Measurements from ENCODE around the gene TEKT2. TPM values are rescaled to one million over a fixed set of nuclear protein-coding genes. Genes with fewer than 3 reads are reported as not detected.
A peak's percentile ranks its signal among the peaks of the same experiment; 100 is the strongest.

Gene TEKT2
- total and polyA plus RNA-seq, 2 of the 4 experiments (the other 2 are of a cell fraction): 0.18 TPM; not detected in 1

DNA sequence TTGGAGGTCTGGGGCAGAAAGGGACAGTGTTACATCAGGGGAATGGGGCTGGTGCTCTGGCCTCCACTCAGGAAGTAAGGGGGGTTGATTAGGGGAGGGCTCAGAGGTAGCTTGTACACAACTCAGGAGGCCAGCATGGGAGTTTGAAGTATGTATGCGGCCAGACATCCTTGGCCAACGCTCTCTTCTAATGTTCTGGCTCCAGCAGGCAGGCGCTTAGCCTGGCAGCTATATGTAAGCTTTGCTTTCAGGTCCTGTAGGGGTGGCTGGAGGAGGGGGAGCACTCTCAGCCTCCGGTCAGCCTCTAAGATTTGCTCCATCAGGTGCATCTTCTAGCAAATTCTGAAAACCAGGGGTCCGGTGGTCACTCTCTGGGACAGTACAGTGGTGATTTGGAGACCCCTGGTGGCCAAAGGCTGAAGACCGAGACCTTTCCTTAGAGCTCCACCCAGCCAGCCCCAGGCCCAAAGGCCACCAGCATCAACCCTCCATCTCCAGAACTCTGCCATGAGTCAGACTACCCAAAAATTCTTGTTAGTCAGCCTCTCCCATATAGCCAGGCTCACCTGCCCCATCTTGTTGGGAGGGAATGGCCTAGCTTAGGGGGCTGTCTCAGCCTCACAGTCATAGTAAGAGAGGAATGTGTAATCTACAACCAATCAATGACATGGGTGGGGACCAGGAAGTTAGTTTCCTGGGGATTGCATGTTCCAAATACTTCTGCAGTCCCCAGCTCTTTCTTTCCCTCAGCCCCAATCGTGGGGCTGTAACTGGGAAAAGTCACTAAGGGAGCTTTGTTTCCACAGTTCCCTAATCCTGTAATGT lies 50.8 kb downstream of the TEKT2 start:
- no peak overlapping the region for H3K4me3 ChIP-seq (ENCODE audit: insufficient read depth, low read depth, low read length)
- 0 out of 3 replicates have a peak overlapping the region, but pooled peaks have one; percentile 54 for H2BK15ac ChIP-seq (ENCODE audit: low read depth, low read length)
- 0 out of 2 replicates have a peak overlapping the region, but pooled peaks have one; percentile 28 for H3K14ac ChIP-seq (replicated peaks; ENCODE audit: low read depth, low read length)
- no peak overlapping the region for H3K9ac ChIP-seq (ENCODE audit: low read depth, low read length)
- WGBS, 2 experiments (ENCODE audit: extremely low coverage in 2 of 2, insufficient read length in 1 of 2): 0% methylated on average over 1 of the region's 7 CpGs; no CpG with 5 or more reads in 1 of the 2 experiments
- no peaks in the 10 kb centered on the region for H3K9me3 ChIP-seq (ENCODE audit: control insufficient read depth, insufficient read depth, low read length)
- peaks cover 17% of the 10 kb centered on the region for H3K36me3 ChIP-seq (ENCODE audit: control insufficient read depth, insufficient read depth, low read length)
- ChIA-PET CTCF (interaction anchor here (0.5 to 4.7 kb wide), 17 partner anchors 12 to 202 kb away, joined by 3 to 21 read pairs (median 4); partner anchors contain the start of gene TRAPPC3), POLR2A (ENCODE audit: unreplicated experiment) (no interaction called here)
- peaks cover 35% of the 10 kb centered on the region for H3K9me1 ChIP-seq (ENCODE audit: insufficient read depth, low read length)
- no peak overlapping the region for H3K56ac ChIP-seq (ENCODE audit: extremely low read depth, insufficient read depth, low read length)
- peak overlapping the region; percentile 74 for H2AK9ac ChIP-seq (replicated peaks; ENCODE audit: low read depth, low read length, poor library complexity)
- H3K4ac ChIP-seq (ENCODE audit: low read depth, low read length): peak overlapping the region; percentile 85
- dilution Hi-C loops (cut with HindIII; ENCODE audit: low sequenced_read_pairs, unreplicated experiment): no loop called here
- in situ Hi-C loops (cut with MboI; ENCODE audit: low sequenced_read_pairs): no loop called here
- no peak overlapping the region for H3K18ac ChIP-seq (ENCODE audit: low read depth, low read length)
- H3K79me1 ChIP-seq (ENCODE audit: low read depth in 1 of 2, low read length in 2 of 2): peaks cover 11 to 34% of the 10 kb centered on the region in 2 experiments; a peak in 3 of 4 replicates
- peak overlapping the region; percentile 44; the same call in 1 of the 2 replicates for H2BK120ac ChIP-seq (ENCODE audit: low read depth, low read length)
- no TSS peak for BruUV-seq (replicated peaks)
- peaks cover 26% of the 10 kb centered on the region for H3K4me1 ChIP-seq (ENCODE audit: control insufficient read depth, insufficient read depth, low read length)
- H3K23ac ChIP-seq (ENCODE audit: low read depth, low read length): no peak overlapping the region
- H2AK5ac ChIP-seq (ENCODE audit: low read depth, low read length): peak overlapping the region; percentile 74
- DNase-seq: peak; percentile 38
- no peak overlapping the region for H2BK5ac ChIP-seq (ENCODE audit: low read depth, low read length, poor library complexity, severe bottlenecking)
- H2BK20ac ChIP-seq (ENCODE audit: low read depth, low read length): peak overlapping the region; percentile 57; the same call in 1 of the 2 replicates
- H4K5ac ChIP-seq (ENCODE audit: low read depth, low read length): no peak overlapping the region
- no peak overlapping the region; the same call in 1 of the 2 replicates for H4K91ac ChIP-seq (ENCODE audit: insufficient read depth, low read depth, low read length)
- H3K27me3 ChIP-seq (ENCODE audit: control insufficient read depth, insufficient read depth, low read length): no peaks in the 10 kb centered on the region
- peak; percentile 40 for ATAC-seq (ENCODE audit: low read depth)
- intact Hi-C loops (cut with micrococcal nuclease): loop anchor here (1.0 kb wide), 1 partner anchor 35 kb away; no protein-coding TSS in a partner anchor
- no peaks in the 10 kb centered on the region for H4K20me1 ChIP-seq (ENCODE audit: insufficient read depth, low read length)
- H3K27ac ChIP-seq (ENCODE audit: insufficient read depth, low read length): no peak overlapping the region
- H2AFZ ChIP-seq (replicated peaks; ENCODE audit: low read length, poor library complexity): peak overlapping the region; percentile 70
- no peak overlapping the region for H3K4me2 ChIP-seq (ENCODE audit: low read depth, low read length)
- TF ChIP-seq MAZ (IDR thresholded peaks at IDR 0.05; ENCODE audit: borderline replicate concordance, low read depth, low read length): no peak
- TF ChIP-seq MXI1 (IDR thresholded peaks at IDR 0.05; ENCODE audit: borderline replicate concordance, low read depth, low read length): no peak
- peak; percentile 76 for TF ChIP-seq RAD21 (IDR thresholded peaks at IDR 0.05; ENCODE audit: low read length)
- TF ChIP-seq SMC3 (IDR thresholded peaks at IDR 0.05; ENCODE audit: low read depth, low read length): peak; percentile 65
- TF ChIP-seq, protein P1, sequence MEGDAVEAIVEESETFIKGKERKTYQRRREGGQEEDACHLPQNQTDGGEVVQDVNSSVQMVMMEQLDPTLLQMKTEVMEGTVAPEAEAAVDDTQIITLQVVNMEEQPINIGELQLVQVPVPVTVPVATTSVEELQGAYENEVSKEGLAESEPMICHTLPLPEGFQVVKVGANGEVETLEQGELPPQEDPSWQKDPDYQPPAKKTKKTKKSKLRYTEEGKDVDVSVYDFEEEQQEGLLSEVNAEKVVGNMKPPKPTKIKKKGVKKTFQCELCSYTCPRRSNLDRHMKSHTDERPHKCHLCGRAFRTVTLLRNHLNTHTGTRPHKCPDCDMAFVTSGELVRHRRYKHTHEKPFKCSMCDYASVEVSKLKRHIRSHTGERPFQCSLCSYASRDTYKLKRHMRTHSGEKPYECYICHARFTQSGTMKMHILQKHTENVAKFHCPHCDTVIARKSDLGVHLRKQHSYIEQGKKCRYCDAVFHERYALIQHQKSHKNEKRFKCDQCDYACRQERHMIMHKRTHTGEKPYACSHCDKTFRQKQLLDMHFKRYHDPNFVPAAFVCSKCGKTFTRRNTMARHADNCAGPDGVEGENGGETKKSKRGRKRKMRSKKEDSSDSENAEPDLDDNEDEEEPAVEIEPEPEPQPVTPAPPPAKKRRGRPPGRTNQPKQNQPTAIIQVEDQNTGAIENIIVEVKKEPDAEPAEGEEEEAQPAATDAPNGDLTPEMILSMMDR (conservative IDR thresholded peaks at IDR 0.05; ENCODE audit: low read depth, low read length): peak; percentile 64
- TF ChIP-seq, protein P2, sequence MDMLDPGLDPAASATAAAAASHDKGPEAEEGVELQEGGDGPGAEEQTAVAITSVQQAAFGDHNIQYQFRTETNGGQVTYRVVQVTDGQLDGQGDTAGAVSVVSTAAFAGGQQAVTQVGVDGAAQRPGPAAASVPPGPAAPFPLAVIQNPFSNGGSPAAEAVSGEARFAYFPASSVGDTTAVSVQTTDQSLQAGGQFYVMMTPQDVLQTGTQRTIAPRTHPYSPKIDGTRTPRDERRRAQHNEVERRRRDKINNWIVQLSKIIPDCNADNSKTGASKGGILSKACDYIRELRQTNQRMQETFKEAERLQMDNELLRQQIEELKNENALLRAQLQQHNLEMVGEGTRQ (IDR thresholded peaks at IDR 0.05; ENCODE audit: low read depth, low read length): no peak
- TF ChIP-seq RCOR1 (IDR thresholded peaks at IDR 0.05; ENCODE audit: insufficient replicate concordance, low read length): no peak
- TF ChIP-seq NFE2L2 (IDR thresholded peaks at IDR 0.05; ENCODE audit: low read depth, low read length): no peak
- TF ChIP-seq, protein P3, sequence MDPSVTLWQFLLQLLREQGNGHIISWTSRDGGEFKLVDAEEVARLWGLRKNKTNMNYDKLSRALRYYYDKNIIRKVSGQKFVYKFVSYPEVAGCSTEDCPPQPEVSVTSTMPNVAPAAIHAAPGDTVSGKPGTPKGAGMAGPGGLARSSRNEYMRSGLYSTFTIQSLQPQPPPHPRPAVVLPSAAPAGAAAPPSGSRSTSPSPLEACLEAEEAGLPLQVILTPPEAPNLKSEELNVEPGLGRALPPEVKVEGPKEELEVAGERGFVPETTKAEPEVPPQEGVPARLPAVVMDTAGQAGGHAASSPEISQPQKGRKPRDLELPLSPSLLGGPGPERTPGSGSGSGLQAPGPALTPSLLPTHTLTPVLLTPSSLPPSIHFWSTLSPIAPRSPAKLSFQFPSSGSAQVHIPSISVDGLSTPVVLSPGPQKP (IDR thresholded peaks at IDR 0.05; ENCODE audit: borderline replicate concordance, low read depth, low read length): no peak
- no peak for TF ChIP-seq POLR2A (IDR thresholded peaks at IDR 0.05; ENCODE audit: low read depth, low read length)
- TF ChIP-seq RFX5 (IDR thresholded peaks at IDR 0.05; ENCODE audit: low read depth, low read length): no peak
- peak overlapping the region in 1 of 2 experiments; percentile 59; a peak in 1 of 4 replicates for H4K8ac ChIP-seq (ENCODE audit: low read depth in 2 of 2, low read length in 2 of 2)

Measured in IMR-90 (cell line).